A673 (cell line): ENCODE data around the gene POMP. TPM values are rescaled to one million over a fixed set of nuclear protein-coding genes. Genes with fewer than 3 reads are reported as not detected.

Source experiments
- BruUV-seq: library from RNA; stranded (reverse); fragments of 400-500 nt; replicated peaks from 2 replicates; lab custom pipeline; 2021; lab: Mats Ljungman, UMichigan
- CTCF ChIA-PET: fragments of 300-600 bp; sonication (Branson Sonifier 250); formaldehyde crosslinking; loops from one replicate; lab custom pipeline; 2022; ENCODE audit warnings: antibody characterized with exemption; lab: Charles Lee
- POLR2A ChIA-PET: fragments of 300-600 bp; sonication (Branson Sonifier 250); formaldehyde crosslinking; loops from one replicate; lab custom pipeline; 2022; ENCODE audit warnings: antibody characterized with exemption; ENCODE audit not compliant: low non-redundant PET; lab: Charles Lee
- DNase-seq: peaks from one replicate; pipeline ENCODE4 v3.0.0-alpha.2; 2015; ENCODE audit warnings: low spot score
- H3K27ac ChIP-seq: fragments of 200-600 bp; sonication (generic); 2 replicates; pipeline ENCODE4 v1.5.1; 2016; ENCODE audit warnings: mixed run types, low read depth, mild to moderate bottlenecking, mixed read lengths, antibody characterized with exemption, low read length; ENCODE audit not compliant: poor library complexity, severe bottlenecking
- H3K27me3 ChIP-seq: fragments of 200-600 bp; sonication (generic); replicated peaks from 2 replicates; pipeline ENCODE4 v1.6.1; 2017; ENCODE audit warnings: mixed run types, low read depth, mild to moderate bottlenecking, mixed read lengths, antibody characterized with exemption, low read length; ENCODE audit not compliant: insufficient read depth, poor library complexity
- H3K36me3 ChIP-seq: fragments of 200-600 bp; sonication (generic); 2 replicates; pipeline ENCODE4 v1.6.1; 2016; ENCODE audit warnings: mixed run types, mild to moderate bottlenecking, mixed read lengths, antibody characterized with exemption, low read length; ENCODE audit not compliant: insufficient read depth, poor library complexity, severe bottlenecking
- H3K4me1 ChIP-seq: fragments of 200-600 bp; sonication (generic); 2 replicates; pipeline ENCODE4 v1.6.1; 2017; ENCODE audit warnings: mixed run types, mild to moderate bottlenecking, mixed read lengths, antibody characterized with exemption, low read length; ENCODE audit not compliant: insufficient read depth, poor library complexity, severe bottlenecking
- H3K4me3 ChIP-seq: fragments of 200-600 bp; sonication (generic); 2 replicates; pipeline ENCODE4 v1.5.1; 2016; ENCODE audit warnings: low read depth, mixed run types, mild to moderate bottlenecking, mixed read lengths, low read length; ENCODE audit not compliant: poor library complexity, severe bottlenecking
- H3K9me3 ChIP-seq: fragments of 200-600 bp; sonication (generic); 2 replicates; pipeline ENCODE4 v1.6.1; 2016; ENCODE audit warnings: mixed run types, low read depth, mild to moderate bottlenecking, mixed read lengths, antibody characterized with exemption, low read length; ENCODE audit not compliant: poor library complexity, severe bottlenecking
- CTCF ChIP-seq: fragments of 300-800, 200-600 bp; sonication (generic); conservative IDR thresholded peaks from 2 replicates; pipeline ENCODE4 v1.5.1; 2017; ENCODE audit warnings: low read depth, mild to moderate bottlenecking, antibody characterized with exemption, low read length, moderate library complexity, mixed read lengths
- EZH2 ChIP-seq: fragments of 200-600 bp; sonication (generic); IDR thresholded peaks from 2 replicates; pipeline ENCODE4 v1.6.1; 2017; ENCODE audit warnings: borderline replicate concordance, low read depth, mild to moderate bottlenecking, mixed read lengths, antibody characterized with exemption, low read length; ENCODE audit not compliant: poor library complexity, severe bottlenecking
- intact Hi-C: fragments of 100-400 bp; cut with micrococcal nuclease; formaldehyde crosslinking; loops from one replicate; pipeline ENCODE4 v1.10.0; 2022; ENCODE audit not compliant: unreplicated experiment
- total RNA-seq: library from RNA; stranded (reverse); gene quantifications from 2 replicates; pipeline ENCODE4 v1.2.3, GENCODE V29; 2021

The POMP gene
- total RNA-seq, 1 experiment from 2014 or later: 185 TPM

GRCh38 chr13:28636677-28637317 is 22.1 kb upstream of the POMP start:
- Histone ChIP-seq H3K27ac (no peak overlapping the region), H3K36me3 (no peaks in the 10 kb centered on the region), H3K27me3 (no peaks in the 10 kb centered on the region), H3K9me3 (no peaks in the 10 kb centered on the region), H3K4me1 (peaks cover 15% of the 10 kb centered on the region), H3K4me3 (no peak overlapping the region)
- CTCF ChIA-PET: interaction anchor here (0.7 kb wide), 1 partner anchor 278 kb away, joined by 4 read pairs; no protein-coding TSS in a partner anchor
- peak; percentile 82 for DNase-seq
- TF ChIP-seq EZH2 (no peak), CTCF (peak; percentile 93)
- POLR2A ChIA-PET: interaction anchor here (0.8 kb wide), 1 partner anchor 26 kb away, joined by 4 read pairs; no protein-coding TSS in a partner anchor
- intact Hi-C loops: loop anchor here (1.0 to 5.0 kb wide), 4 partner anchors 84 to 499 kb away; partner anchors contain the start of gene PAN3
- BruUV-seq: no TSS peak

- no peaks in the 10 kb centered on the region for H3K9me3 ChIP-seq
- no peaks in the 10 kb centered on the region for H3K36me3 ChIP-seq
- POLR2A ChIA-PET: no interaction called here
- H3K4me1 ChIP-seq: peaks cover 15% of the 10 kb centered on the region
- no peak overlapping the region for H3K27ac ChIP-seq
- H3K27me3 ChIP-seq: no peaks in the 10 kb centered on the region
- BruUV-seq: no TSS peak
- H3K4me3 ChIP-seq: no peak overlapping the region
- DNase-seq: peak; percentile 10
- intact Hi-C loops: loop anchor here (5.0 kb wide), 3 partner anchors 86 to 501 kb away; partner anchors contain the start of gene PAN3
- CTCF ChIA-PET: interaction anchor here (0.6 kb wide), 1 partner anchor 301 kb away, joined by 4 read pairs; no protein-coding TSS in a partner anchor
- TF ChIP-seq EZH2 (no peak), CTCF (no peak)
Measured at GRCh38 chr13:28637714-28638355, 21.1 kb upstream of the POMP start.

GRCh38 chr13:28638756-28639155 is 20.2 kb upstream of the POMP start:
- POLR2A ChIA-PET: no interaction called here
- CTCF ChIA-PET: no interaction called here
- intact Hi-C loops: loop anchor here (5.0 kb wide), 3 partner anchors 86 to 501 kb away; partner anchors contain the start of gene PAN3

More at GRCh38 chr13:28638756-28639155, 20.2 kb upstream of the POMP start:
- Histone ChIP-seq H3K9me3 (no peaks in the 10 kb centered on the region), H3K27ac (no peak overlapping the region), H3K36me3 (no peaks in the 10 kb centered on the region), H3K4me1 (peaks cover 15% of the 10 kb centered on the region), H3K4me3 (no peak overlapping the region), H3K27me3 (no peaks in the 10 kb centered on the region)
- no peak for DNase-seq
- BruUV-seq: no TSS peak
- no peak for TF ChIP-seq EZH2
- no peak for TF ChIP-seq CTCF
